ENCODE results near the gene B3GNT5. TPM values are rescaled to one million over a fixed set of nuclear protein-coding genes. Genes with fewer than 3 reads are reported as not detected.
"Not testable (repeated sequence)": the region's sequence is repeated elsewhere in the genome, so short reads cannot be mapped to it uniquely, and the experiment has no call there.

Gene B3GNT5
- polyA plus RNA-seq, 4 donors, result 22.6 to 26.9 (median 24.0) TPM

DNA sequence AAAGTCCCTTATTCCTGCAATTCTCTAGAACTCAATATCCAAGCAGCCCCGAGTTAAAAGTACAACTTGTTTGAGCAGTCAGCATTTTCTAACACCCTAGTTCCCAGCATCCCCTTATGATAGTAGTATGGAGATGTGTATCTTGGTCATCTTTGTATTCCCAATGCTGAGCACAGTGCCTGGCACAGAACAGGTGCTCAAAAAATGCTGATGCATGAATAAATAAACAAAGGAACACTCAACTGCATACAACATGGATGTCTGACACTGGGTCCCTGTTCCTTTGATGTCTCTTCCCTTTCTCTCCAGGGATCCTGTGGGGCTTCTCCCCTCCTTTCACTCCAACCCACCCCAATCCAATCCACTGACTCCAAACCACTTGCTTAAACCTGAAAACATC lies 23.9 kb upstream of the B3GNT5 start:
- no peak for DNase-seq (ENCODE audit: low read depth in 4 of 4, low spot score in 2 of 4)

DNA sequence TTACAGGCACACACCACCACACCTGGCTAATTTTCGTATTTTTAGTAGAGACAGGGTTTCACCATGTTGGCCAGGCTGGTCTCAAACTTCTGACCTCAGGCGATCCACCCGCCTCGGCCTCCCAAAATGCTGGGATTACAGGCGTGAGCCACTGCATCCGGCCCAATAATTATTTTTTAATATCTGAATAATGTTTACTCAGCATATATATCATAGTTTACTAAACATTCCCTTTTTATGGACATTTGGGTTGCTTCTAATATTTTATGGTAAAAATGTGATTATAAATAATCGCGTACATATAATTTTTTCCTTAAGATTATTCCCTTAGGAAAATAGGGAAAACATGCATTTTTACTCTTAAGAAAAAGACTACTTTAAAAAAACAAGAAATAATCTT lies 22.8 kb upstream of the B3GNT5 start:
- DNase-seq (ENCODE audit: low read depth in 4 of 4, low spot score in 2 of 4), result not testable (repeated sequence)

DNA sequence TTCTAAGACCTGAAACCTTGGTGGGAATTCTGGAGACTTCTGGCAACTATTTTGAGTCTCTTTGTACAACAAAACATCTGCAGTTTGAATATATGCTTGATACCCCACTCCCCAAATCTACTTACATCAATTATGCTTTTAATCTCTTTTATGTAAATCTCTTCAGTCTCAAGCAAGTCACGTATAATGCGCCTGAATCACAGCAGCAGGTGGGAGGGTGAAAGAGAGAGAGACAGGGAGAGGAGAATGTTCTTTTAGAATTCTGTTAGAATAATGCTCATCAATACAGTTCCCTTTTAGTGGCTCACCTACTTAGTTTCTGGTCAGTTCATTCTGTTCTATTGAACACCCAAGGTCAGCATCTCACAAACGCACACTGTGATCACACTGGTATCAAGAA lies 22.2 kb upstream of the B3GNT5 start:
- DNase-seq (ENCODE audit: low read depth in 4 of 4, low spot score in 2 of 4), result no peak

DNA sequence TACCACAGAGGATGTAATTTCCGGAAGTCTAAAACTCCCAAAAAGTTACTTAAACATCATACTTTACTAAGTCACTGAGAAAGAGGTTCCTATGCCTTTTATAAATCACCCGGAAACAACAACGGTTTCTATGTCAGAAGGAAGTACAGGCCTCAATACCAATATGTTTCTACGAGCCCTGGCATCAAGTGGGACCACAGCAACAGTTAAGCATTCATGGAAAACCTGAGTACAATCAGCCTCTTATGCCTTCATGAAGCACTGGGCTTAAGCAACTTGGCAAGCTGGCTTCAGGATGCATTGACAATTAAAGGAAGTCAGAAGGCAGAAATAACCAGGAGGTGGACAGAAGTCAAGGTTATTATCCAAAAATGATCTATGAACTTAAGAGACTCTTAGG lies 19.1 kb upstream of the B3GNT5 start:
- no peak for DNase-seq (ENCODE audit: low read depth in 4 of 4, low spot score in 2 of 4)

DNA sequence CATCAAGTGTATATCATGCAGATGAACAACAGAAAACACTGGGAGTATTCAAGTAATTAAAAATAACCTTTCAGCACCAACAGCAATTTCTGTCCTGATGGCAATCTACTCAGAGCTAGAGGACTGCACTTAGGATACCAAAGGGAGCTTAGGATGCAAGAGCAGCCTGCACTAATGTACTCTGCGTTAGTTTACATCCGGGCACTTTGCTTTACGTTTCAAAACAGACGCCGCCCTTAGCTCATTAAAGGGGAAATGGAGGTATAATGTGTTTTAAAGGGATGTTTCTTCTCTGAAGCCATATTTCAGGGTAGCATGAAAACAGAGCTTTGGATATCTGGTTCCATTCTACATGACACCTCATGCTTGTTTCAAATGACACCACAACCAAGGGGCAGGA lies 14.0 kb upstream of the B3GNT5 start:
- DNase-seq (ENCODE audit: low read depth in 4 of 4, low spot score in 2 of 4), result no peak

DNA sequence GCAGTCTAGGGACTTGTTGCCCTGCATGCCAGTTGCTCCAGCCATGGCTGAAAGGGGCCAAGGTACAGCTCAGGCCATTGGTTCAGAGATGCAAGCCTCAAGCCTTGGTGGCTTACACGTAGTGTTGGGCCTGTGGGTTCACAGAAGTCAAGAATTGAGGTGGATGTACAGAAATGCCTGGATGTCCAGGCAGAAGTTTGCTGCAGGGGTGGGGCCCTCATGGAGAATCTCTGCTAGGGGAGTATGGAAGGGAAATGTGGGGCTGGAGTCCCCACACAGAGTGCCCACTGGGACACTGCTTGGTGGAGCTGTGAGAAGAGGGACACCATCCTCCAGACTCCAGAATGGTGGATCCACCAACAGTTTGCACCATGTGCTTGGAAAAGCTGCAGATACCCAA lies 10.6 kb upstream of the B3GNT5 start:
- DNase-seq (ENCODE audit: low read depth in 4 of 4, low spot score in 2 of 4), result no peak

DNA sequence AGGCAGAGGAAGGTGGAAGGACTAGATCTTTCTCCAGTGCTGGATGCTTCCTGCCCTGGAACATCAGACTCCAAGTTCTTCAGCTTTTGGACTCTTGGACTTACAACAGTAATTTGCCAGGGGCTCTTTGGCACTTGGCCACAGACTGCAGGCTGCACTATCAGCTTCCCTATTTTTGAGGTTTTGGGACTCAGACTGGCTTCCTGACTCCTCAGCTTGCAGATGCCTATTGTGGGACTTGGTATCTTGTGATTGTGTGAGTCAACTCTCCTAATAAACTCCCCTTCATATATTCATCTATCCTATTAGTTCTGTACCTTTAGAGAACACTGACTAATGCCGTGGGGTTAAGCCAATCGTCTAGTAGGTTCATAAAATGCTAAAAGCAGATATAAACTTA lies 8.8 kb upstream of the B3GNT5 start:
- no peak for DNase-seq (ENCODE audit: low read depth in 4 of 4, low spot score in 2 of 4)

DNA sequence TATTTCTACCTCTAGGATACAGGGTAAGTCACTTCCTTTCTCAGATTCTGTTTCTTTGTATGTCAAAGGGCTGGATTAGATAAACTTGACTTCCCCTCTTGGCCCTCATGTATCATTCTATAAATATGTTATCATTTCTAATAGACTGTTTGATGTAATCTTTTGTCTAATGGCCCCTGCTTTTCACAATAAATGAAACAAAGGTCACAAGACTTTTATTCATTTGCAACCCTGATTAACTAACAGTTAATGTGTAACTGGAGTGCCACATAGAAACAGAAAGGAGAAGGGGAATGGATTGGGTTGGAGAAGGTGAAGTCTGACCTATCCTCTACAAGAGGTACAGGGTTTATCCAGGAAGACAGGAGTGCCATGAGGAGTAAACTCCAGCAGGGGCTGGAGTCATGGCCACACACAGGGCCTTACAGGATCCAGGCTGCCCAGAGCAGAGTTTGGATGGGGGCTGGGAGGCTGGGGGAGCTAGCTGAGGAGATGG lies 8.0 kb upstream of the B3GNT5 start:
- DNase-seq (ENCODE audit: low read depth in 4 of 4, low spot score in 2 of 4), result no peak

DNA sequence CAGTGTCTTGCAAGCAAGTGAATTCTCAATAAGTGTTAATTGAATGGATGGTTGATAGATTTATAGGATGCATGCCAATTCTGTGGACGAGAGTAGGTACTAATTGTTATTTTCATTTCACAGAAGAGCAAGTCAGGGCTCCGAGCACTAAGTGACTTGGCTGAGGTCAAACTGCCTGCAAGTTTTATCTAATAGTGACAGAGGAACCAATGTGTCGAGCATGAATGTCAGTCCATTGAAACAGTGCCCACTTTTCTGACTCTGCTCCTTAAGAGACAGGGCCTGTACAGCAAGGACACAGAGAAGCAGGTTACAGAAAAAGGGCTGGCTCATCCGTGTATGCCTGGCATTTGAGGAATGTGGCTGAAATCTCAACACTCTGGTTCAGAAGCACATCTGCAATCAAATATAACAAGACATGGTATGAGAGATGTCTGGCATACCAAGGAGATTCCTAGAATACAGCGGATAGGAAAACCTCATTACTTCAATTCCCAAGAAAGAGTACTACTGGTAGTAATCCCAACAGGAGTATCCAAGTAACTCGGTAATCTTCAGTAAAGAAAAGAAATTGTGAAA lies 6.0 kb upstream of the B3GNT5 start:
- no peak for DNase-seq (ENCODE audit: low read depth in 4 of 4, low spot score in 2 of 4)

DNA sequence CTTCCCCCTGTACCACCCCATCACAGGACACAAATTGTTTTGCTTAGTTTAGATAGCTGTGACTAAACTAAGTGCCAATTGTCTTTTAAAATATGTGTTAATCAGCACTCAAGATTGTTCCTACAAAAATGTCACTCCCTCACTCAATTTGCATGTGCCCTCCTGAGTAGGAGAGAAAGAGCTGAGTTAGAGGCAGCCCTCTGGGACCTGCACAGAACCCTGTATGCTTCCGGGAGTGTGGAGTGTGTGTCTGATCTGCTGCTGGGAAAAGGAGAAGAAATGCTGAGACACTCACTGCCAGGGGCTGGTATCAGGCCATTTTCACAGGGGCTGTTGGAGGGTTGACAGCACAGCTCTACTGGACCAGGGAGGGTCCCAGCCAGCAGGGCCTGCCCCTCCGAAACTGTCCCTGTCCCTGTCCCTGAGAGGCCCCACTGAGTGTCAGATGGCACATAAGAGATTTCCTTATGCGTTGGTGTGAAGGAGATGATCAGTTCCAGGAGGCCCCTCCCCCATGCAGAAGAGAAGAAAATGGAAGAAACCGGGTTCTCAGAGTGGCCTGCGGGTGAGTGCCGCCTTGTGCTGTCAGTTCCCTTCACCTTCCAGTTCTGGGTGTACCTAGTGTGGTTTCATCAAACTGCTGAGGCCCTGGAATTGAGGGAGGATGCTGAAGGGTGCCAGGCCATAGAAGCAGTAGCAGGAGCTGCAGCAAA lies 3.9 kb upstream of the B3GNT5 start:
- DNase-seq (ENCODE audit: low read depth in 4 of 4, low spot score in 2 of 4), result no peak

DNA sequence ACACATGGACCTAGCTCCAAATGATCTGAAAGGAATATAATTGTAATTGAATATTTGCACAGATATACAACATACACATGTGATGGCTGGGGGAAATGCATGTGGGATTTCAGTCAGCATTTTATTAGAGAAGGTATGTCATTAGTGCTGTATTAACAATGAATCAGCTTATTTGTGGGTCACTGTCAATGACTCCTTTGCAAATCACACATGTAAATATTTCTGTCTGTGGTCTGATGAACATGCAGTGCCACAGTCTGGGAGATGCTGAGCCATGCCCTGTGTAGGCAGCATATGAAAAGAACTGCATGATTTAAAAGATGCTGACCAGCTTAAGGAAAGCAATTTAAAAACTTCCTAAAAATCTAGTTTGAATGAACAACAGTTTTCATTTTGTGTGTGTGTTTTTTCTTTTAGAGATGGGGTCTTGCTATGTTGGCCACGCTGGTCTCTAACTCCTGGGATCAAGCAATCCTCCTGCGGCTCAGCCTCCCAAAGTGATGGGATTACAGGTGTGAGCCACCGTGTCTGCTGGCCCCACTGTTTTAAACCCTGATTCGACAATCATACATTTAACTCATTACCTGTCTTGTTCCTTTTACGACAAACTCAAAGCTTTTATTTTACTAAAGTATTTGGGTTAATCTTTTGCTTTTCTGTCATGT lies 803 bp upstream of the B3GNT5 start:
- no peak for DNase-seq (ENCODE audit: low read depth in 4 of 4, low spot score in 2 of 4)

DNA sequence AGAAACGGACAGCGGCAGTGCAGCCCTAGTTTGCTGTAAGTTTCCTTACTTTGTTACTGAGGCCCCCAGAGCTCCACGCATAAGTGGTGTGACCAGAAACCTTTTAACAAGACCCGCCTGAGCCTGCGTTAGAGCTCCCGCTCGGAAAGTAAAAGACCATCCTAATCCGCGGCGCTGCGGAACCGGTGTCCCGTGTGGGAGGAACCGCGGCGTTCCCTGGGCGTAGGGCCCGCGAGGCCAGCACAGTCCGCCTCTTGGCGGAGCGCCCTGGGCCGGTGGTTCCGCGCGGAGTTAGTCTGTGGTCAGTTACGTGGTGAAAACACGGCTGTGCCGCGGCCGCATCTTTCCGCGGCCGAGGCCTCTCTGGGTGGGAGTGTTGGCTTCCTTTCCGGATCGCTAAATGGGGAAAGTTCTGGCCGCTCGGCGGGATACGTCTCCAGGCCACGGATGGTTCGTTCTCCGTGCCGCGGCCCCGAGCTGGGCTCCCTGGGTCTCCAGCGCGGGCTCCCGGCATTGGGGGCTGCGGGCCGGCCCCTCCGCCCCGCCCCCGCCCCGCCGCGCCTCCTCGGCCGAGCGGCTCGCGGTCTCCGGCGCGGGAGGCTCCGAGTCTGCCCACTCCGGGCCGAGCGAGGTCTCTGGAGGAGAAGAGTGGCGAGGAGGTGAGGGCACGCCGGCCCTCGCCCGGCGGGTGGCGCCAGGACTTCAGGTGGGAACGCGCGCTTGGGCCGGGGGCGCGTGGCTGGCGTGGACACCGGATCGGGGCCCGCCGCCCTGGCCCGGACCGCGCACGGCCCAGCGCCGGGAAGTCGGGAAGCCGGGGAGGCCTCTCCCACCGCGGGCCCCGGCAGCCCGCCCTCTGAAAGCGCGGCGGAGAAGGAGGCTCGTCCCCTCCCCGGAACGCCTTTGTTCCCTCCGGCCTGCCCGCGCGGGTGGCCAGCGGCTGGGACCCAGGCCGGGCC lies 754 bp downstream of the B3GNT5 start:
- DNase-seq (ENCODE audit: low read depth in 4 of 4, low spot score in 2 of 4), result peak in 3 of 4 donors; percentile 49 to 78 (median 65)

DNA sequence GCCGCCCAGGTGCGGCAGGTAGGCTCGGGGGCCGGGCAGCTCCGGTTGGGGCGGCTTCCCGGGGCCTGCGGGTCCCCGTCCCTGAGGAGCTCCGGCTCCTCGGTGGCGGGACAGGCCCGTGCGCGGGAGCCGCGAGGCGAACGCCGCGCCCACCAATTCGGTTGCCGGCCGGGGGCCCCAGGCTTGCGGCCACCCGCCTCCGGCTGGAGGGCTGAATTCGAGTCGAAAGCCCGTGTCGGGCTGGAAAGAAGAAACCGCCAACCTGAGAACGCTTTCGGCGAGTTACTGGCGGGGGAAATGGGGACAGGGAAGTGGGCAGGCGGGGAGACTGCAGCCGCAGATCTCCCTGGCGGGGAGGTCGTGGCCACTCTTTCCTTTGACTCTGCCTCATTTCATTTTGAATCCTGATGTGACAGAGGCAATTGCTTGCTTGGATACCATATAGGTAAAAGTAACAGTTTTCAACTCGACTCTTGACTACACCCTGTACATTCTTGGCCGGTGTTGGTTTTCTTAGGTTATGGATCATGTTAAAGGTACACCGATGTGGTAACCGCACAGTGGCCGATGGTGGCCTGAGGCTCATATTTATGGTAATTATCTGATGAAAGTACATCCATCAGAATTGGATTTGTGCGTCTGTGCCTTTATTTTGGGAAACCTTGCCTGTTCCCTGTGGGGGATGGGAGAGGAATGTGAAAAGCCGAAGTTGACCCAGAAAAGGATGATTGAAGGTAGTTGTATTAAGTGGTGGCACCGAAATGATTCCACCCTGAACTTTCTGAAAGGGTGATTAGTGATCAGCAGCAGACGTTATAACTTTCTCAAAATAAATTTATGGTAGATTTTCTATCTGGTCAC lies 1.7 kb downstream of the B3GNT5 start:
- peak in 1 of 4 donors; percentile 32 for DNase-seq (ENCODE audit: low read depth in 4 of 4, low spot score in 2 of 4)

DNA sequence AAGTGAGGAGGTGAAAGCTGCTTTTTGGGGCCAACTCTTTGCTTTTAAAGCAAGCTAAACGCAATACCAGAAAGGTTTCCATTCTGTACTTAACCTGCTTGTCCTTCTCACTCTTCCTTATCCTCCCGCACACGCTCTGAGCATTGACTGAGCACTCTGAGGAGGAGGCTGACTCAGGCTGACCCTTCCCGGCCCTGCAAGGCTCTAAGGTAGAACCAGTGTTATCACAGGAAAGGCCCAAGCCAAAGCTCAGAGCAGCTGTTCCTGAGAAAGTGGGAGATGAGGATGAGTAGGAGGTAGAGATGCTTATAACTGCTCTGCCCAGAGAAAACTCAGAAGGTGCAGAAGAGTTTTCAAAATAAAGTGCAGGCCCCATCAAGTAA lies 2.3 kb downstream of the B3GNT5 start:
- no peak for DNase-seq (ENCODE audit: low read depth in 4 of 4, low spot score in 2 of 4)

DNA sequence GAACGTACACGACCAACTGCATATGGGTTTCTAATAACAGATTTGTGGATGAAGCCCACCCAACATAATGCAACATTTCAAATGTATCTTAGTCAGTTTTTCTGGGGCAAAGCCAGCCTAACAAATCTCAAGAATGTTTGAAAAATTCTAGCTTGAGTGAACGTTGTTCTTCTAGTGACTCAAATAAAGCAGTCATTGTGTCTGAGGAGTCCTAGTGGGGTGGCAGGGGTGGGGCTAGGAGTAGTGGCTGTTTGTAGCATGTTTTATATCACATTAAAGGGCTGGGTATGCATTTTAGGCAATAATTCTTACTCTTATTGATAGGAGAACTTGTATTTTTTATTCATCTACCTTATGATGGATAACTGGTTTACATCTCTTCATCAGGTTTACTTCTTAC lies 6.0 kb downstream of the B3GNT5 start:
- no peak for DNase-seq (ENCODE audit: low read depth in 4 of 4, low spot score in 2 of 4)

DNA sequence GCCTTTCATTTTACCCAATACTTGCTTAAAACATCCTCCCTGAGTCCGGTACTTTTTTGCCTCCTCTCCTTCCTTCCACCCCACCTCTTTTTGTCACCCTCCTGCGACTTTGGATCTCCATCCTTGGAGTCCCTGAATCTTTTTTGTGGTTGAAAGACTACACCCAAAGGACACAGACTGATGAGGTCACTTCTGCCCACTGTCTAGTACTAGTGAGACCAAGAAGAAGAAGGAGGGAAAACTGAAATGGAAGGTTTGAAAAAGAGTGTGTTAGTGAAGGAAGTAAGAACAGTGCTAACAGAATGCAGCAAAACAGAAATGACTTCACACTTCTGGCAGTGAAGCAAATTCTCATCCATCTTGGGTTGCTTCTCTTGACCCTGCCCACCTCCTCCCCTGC lies 6.6 kb downstream of the B3GNT5 start:
- DNase-seq (ENCODE audit: low read depth in 4 of 4, low spot score in 2 of 4), result no peak

DNA sequence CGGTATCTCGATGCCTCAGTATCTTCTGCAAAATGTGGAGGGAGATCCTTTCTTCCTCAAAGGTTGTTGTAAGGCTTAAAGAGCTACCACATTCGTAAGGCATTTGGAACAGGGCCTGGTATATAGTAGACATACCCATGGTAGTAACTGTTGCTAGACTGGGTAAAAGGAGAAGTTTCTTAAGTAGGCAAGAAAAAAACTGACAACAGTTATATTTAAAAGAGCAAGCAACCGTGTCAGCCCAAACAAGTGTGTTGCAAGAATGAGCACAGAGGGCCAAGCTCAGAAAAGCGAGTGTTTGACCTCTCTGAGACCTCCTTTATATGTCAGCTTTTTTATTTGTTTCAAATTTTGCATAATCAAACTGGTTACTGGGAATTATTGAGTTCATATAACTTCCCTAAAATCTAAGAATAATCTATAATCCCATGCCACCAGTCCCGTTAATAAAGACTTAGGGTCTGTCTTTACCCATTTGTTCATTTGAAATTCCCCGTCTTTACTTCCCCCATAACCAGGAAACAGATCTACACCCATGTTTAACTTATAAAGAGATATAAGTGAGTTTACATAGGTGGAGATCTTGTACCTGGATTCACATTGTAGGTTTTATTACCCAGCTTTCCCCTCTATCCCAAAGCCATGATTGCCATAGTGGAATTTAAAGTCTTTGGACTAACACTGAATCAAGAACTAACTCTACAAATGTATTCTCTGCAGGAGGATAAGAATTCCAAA lies 7.3 kb downstream of the B3GNT5 start:
- DNase-seq (ENCODE audit: low read depth in 4 of 4, low spot score in 2 of 4), result no peak

DNA sequence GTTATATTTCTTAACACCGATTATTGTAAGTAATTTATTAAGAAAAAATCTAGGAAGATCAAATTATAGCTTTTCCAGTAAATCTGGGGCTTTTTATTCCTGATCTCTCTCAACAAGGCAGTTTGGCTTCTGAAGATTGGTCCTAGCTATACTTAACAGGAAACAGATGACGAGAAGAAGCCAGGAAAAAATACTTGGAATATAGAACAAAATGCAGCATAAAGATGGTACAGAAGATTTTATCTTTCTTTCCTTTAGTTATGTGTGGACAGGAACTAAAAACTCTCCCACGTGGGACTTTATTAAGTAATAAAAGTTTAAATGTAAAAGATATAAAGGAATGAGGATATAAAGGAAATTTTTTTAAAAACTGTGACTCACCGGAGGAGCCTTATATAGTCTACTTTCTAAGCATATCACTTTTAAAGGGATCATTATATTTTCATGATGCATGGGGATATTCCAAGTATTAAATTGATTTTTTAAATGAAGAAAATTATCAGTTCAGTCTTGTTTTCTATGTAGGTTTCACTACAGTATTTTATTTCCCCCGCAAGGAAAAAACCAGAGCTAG lies 8.2 kb downstream of the B3GNT5 start:
- no peak for DNase-seq (ENCODE audit: low read depth in 4 of 4, low spot score in 2 of 4)

DNA sequence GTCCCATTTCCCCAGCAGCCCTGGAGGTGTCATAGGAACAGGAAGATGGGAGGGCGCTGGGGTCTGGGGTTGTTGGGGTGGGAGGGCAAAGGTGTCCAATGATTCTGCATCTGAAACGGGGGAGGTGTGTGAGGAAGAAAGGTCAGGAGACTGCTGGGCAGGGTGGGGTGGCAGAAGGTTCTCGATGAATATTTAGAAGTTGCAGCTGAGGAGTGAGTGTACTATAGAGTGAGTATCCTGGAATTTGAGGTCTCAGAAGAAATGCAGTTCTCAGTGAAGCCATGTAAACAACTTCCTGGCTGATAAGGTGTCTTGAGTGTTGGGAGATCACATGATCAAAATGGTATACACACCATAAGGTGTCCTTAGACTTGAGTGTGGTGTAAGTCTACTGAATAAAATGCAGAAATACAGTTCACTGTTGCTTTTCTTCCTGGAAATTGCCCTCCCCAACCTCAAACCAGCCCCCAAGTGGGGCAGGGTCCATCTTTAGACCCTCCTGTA lies 9.9 kb downstream of the B3GNT5 start:
- DNase-seq (ENCODE audit: low read depth in 4 of 4, low spot score in 2 of 4), result no peak
